Mesothelial cell of epicardium (in vitro differentiated cells): ENCODE data around the gene ZBTB44. TPM values are rescaled to one million over a fixed set of nuclear protein-coding genes. Genes with fewer than 3 reads are reported as not detected.
"Not testable (repeated sequence)": the region's sequence is repeated elsewhere in the genome, so short reads cannot be mapped to it uniquely, and the experiment has no call there.

Experiments
- DNase-seq, 2 experiments: peaks; one replicate each; pipeline ENCODE4 v3.0.0; 2021; ENCODE audit warnings: low spot score in 2 of 2; ENCODE audit not compliant: unreplicated experiment in 2 of 2
- H3K27ac Mint-ChIP-seq: 2 replicates; pipeline ENCODE4 v1.8.0; 2021; ENCODE audit warnings: mixed read lengths
- H3K27me3 Mint-ChIP-seq: 2 replicates; pipeline ENCODE4 v1.8.0; 2021; ENCODE audit warnings: low read depth, mixed read lengths
- H3K36me3 Mint-ChIP-seq: 2 replicates; pipeline ENCODE4 v1.8.0; 2021; ENCODE audit warnings: mixed read lengths
- H3K4me1 Mint-ChIP-seq: 2 replicates; pipeline ENCODE4 v1.8.0; 2021; ENCODE audit warnings: mixed read lengths
- H3K4me3 Mint-ChIP-seq: 2 replicates; pipeline ENCODE4 v1.8.0; 2021; ENCODE audit warnings: mild to moderate bottlenecking, moderate library complexity, mixed read lengths
- H3K9me3 Mint-ChIP-seq: 2 replicates; pipeline ENCODE4 v1.8.0; 2021; ENCODE audit warnings: mixed read lengths
- CTCF ChIP-seq: fragments of 200-600 bp; sonication (generic); IDR thresholded peaks from one replicate; pipeline ENCODE4 v1.5.0; 2021; ENCODE audit warnings: antibody characterized with exemption; ENCODE audit not compliant: unreplicated experiment
- total RNA-seq: library from RNA; stranded (reverse); gene quantifications from 3 replicates; pipeline ENCODE4 v1.2.1, GENCODE V29; 2021

Gene ZBTB44
- total RNA-seq, 1 donor from 2014 or later = 58.8 TPM

- no peak for DNase-seq
- Mint-ChIP-seq H3K36me3 (peaks cover 5% of the 10 kb centered on the region), H3K4me1 (peaks cover 3% of the 10 kb centered on the region), H3K27ac (no peak overlapping the region), H3K9me3 (no peaks in the 10 kb centered on the region), H3K27me3 (no peaks in the 10 kb centered on the region), H3K4me3 (no peak overlapping the region)
- no peak for TF ChIP-seq CTCF
These were observed 69.9 kb downstream of the ZBTB44 start for GRCh38 chr11:130244848-130245247.

- H3K4me3 Mint-ChIP-seq = no peak overlapping the region
- DNase-seq = no peak
- peaks cover 7% of the 10 kb centered on the region for H3K36me3 Mint-ChIP-seq
- H3K4me1 Mint-ChIP-seq = peaks cover 3% of the 10 kb centered on the region
- H3K27ac Mint-ChIP-seq = no peak overlapping the region
- no peaks in the 10 kb centered on the region for H3K27me3 Mint-ChIP-seq
- no peak for TF ChIP-seq CTCF
- H3K9me3 Mint-ChIP-seq = no peaks in the 10 kb centered on the region
These were observed 70.9 kb downstream of the ZBTB44 start for GRCh38 chr11:130243816-130244215.

- H3K27me3 Mint-ChIP-seq = no peaks in the 10 kb centered on the region
- H3K4me3 Mint-ChIP-seq = no peak overlapping the region
- peaks cover 14% of the 10 kb centered on the region for H3K36me3 Mint-ChIP-seq
- no peaks in the 10 kb centered on the region for H3K9me3 Mint-ChIP-seq
- DNase-seq = no peak
- no peak for TF ChIP-seq CTCF
- H3K27ac Mint-ChIP-seq = no peak overlapping the region
- H3K4me1 Mint-ChIP-seq = peaks cover 3% of the 10 kb centered on the region
These were observed 73.0 kb downstream of the ZBTB44 start for GRCh38 chr11:130241713-130242112.

GRCh38 chr11:130237282-130238006, 77.3 kb downstream of the ZBTB44 start:
- Mint-ChIP-seq H3K27ac (no peak overlapping the region), H3K4me1 (peaks cover 3% of the 10 kb centered on the region), H3K9me3 (no peaks in the 10 kb centered on the region), H3K36me3 (peaks cover 17% of the 10 kb centered on the region), H3K4me3 (no peak overlapping the region), H3K27me3 (no peaks in the 10 kb centered on the region)
- no peak for TF ChIP-seq CTCF
- DNase-seq = no peak

GRCh38 chr11:130234315-130234714, 80.4 kb downstream of the ZBTB44 start:
- no peaks in the 10 kb centered on the region for H3K9me3 Mint-ChIP-seq
- H3K4me3 Mint-ChIP-seq = no peak overlapping the region
- DNase-seq = no peak
- no peaks in the 10 kb centered on the region for H3K27me3 Mint-ChIP-seq
- no peaks in the 10 kb centered on the region for H3K4me1 Mint-ChIP-seq
- no peak overlapping the region for H3K27ac Mint-ChIP-seq
- TF ChIP-seq CTCF = no peak
- H3K36me3 Mint-ChIP-seq = peaks cover 15% of the 10 kb centered on the region

GRCh38 chr11:130233888-130234287, 80.8 kb downstream of the ZBTB44 start:
- not testable (repeated sequence) for H3K4me1 Mint-ChIP-seq, H3K4me3 Mint-ChIP-seq, H3K27me3 Mint-ChIP-seq, DNase-seq, H3K9me3 Mint-ChIP-seq, H3K27ac Mint-ChIP-seq
- H3K36me3 Mint-ChIP-seq = peaks cover 15% of the 10 kb centered on the region

- peaks cover 15% of the 10 kb centered on the region for H3K36me3 Mint-ChIP-seq
- DNase-seq, H3K4me3 Mint-ChIP-seq, H3K9me3 Mint-ChIP-seq, H3K27ac Mint-ChIP-seq, H3K27me3 Mint-ChIP-seq, H3K4me1 Mint-ChIP-seq: not testable (repeated sequence)
These were observed 81.2 kb downstream of the ZBTB44 start for GRCh38 chr11:130233486-130233885.
